K562 (cell line): Measurements from ENCODE around the gene ACAP2. TPM values are rescaled to one million over a fixed set of nuclear protein-coding genes. Genes with fewer than 3 reads are reported as not detected.

Source experiments
- ATAC-seq: fragments of 200-7000 bp; cut with Tn5 transposase; 3 replicates; pipeline ENCODE4 v1.9.1; 2020; ENCODE audit warnings: moderate library complexity
- BruUV-seq: library from RNA; stranded (reverse); fragments of 400-500 nt; replicated peaks from 2 replicates; lab custom pipeline; 2021; lab: Mats Ljungman, UMichigan
- CTCF ChIA-PET: fragments of 300-600 bp; formaldehyde crosslinking; extraction: SDS; loops from one replicate; lab custom pipeline; 2021; ENCODE audit warnings: low intra/inter-chr PET ratio; lab: Yijun Ruan, JAX
- POLR2A ChIA-PET: fragments of 300-600, 350-650 bp; sonication (Branson Sonifier 250); formaldehyde crosslinking; extraction: SDS; loops from one replicate; lab custom pipeline; 2021; ENCODE audit warnings: antibody characterized with exemption, inconsistent platforms; lab: Yijun Ruan, JAX
- DNase-seq, 4 experiments: peaks; one replicate each; pipeline versions ENCODE4 v3.0.0 to v3.0.0-alpha.2; 2011 to 2018; ENCODE audit warnings: low spot score in 3 of 4, mixed read lengths in 3 of 4; ENCODE audit errors: extremely low read depth in 1 of 4
- FAIRE-seq: peaks from 2 replicates; lab custom pipeline; 2011; peaks lifted over from hg19 to GRCh38; lab: Jason Lieb, UNC
- H2AFZ ChIP-seq: 2 replicates; pipeline ENCODE4 v1.6.0; 2011; ENCODE audit warnings: low read depth, low read length, control low read depth, inconsistent platforms
- H3K27ac ChIP-seq: fragments of 200-600 bp; 3 replicates; pipeline ENCODE4 v1.8.0; 2011; ENCODE audit warnings: low read depth, mild to moderate bottlenecking, control low read depth, inconsistent platforms, low read length, moderate library complexity, mixed read lengths; ENCODE audit errors: extremely low read depth
- H3K27me3 ChIP-seq, 2 experiments: fragments of 300-600 bp in 1 of 2; 2 replicates in 1 of 2; 3 replicates in 1 of 2; pipeline versions ENCODE4 v1.6.0 to v1.8.0; 2011; ENCODE audit warnings: inconsistent platforms in 2 of 2, low read length in 2 of 2, mild to moderate bottlenecking in 1 of 2, mixed read lengths in 1 of 2, moderate library complexity in 1 of 2; ENCODE audit not compliant: control insufficient read depth in 2 of 2, insufficient read depth in 2 of 2
- H3K36me3 ChIP-seq: fragments of 300-600 bp; 3 replicates; pipeline ENCODE4 v1.8.0; 2011; ENCODE audit warnings: mild to moderate bottlenecking, low read length, inconsistent platforms; ENCODE audit not compliant: control insufficient read depth, insufficient read depth
- H3K4me1 ChIP-seq, 2 experiments: fragments of 200-600 bp in 1 of 2; replicated peaks in 1 of 2; 2 replicates in 1 of 2; 3 replicates in 1 of 2; pipeline versions ENCODE4 v1.5.1 to v1.8.0; 2011; ENCODE audit warnings: inconsistent platforms in 2 of 2, low read length in 2 of 2, mild to moderate bottlenecking in 1 of 2, mixed read lengths in 1 of 2, moderate library complexity in 1 of 2; ENCODE audit not compliant: control insufficient read depth in 2 of 2, insufficient read depth in 2 of 2
- H3K4me2 ChIP-seq: 2 replicates; pipeline ENCODE4 v1.6.1; 2011; ENCODE audit warnings: low read length, control low read depth, inconsistent platforms, mixed read lengths; ENCODE audit not compliant: insufficient read depth
- H3K4me3 ChIP-seq: fragments of 200-600 bp; sonication (generic), shearing (Covaris generic); 2 replicates; pipeline ENCODE4 v1.5.1; 2016; ENCODE audit warnings: control low read depth, inconsistent platforms
- H3K79me2 ChIP-seq: fragments of 200-600 bp; 3 replicates; pipeline ENCODE4 v1.8.0; 2011; ENCODE audit warnings: low read length, inconsistent platforms; ENCODE audit not compliant: control insufficient read depth, insufficient read depth
- H3K9ac ChIP-seq, 2 experiments: 2 replicates each; pipeline versions ENCODE4 v1.6.0 to v1.6.1; 2011; ENCODE audit warnings: low read depth in 2 of 2, low read length in 2 of 2, control low read depth in 1 of 2, inconsistent platforms in 1 of 2, mild to moderate bottlenecking in 1 of 2, mixed read lengths in 1 of 2; ENCODE audit not compliant: insufficient read depth in 1 of 2
- H3K9me1 ChIP-seq: one replicate; pipeline ENCODE4 v1.6.0; 2011; ENCODE audit warnings: inconsistent platforms, mild to moderate bottlenecking, low read length, moderate library complexity; ENCODE audit not compliant: control insufficient read depth, insufficient read depth
- H3K9me3 ChIP-seq: replicated peaks from 2 replicates; pipeline ENCODE4 v1.5.1; 2011; ENCODE audit warnings: low read depth, low read length, inconsistent platforms; ENCODE audit not compliant: control insufficient read depth, insufficient read depth
- H4K20me1 ChIP-seq: replicated peaks from 2 replicates; pipeline ENCODE4 v1.6.1; 2011; ENCODE audit warnings: low read length, inconsistent platforms, mixed read lengths; ENCODE audit not compliant: control insufficient read depth, insufficient read depth
- ARNT ChIP-seq, 2 experiments: fragments of 450-650 bp; IDR thresholded peaks; 2 replicates each; pipeline ENCODE4 v1.6.1; 2016; ENCODE audit warnings: mild to moderate bottlenecking in 1 of 2
- CBX2 ChIP-seq: fragments of 200-600 bp; sonication (generic); IDR thresholded peaks from one replicate; pipeline ENCODE4 v1.6.1; 2012; ENCODE audit warnings: mild to moderate bottlenecking, low read length, inconsistent platforms; ENCODE audit not compliant: insufficient read depth, poor library complexity, severe bottlenecking
- CC2D1A ChIP-seq: fragments of 450-650 bp; IDR thresholded peaks from 2 replicates; pipeline ENCODE4 v1.6.1; 2017; ENCODE audit warnings: mild to moderate bottlenecking
- DDX20 ChIP-seq: fragments of 450-650 bp; IDR thresholded peaks from 2 replicates; pipeline ENCODE4 v1.6.1; 2016; ENCODE audit warnings: missing genetic modification characterization, low read depth, mild to moderate bottlenecking, missing compliant biosample characterization, moderate library complexity
- NR3C1 ChIP-seq: sonication (generic); formaldehyde crosslinking; IDR thresholded peaks from 2 replicates; pipeline ENCODE4 v1.8.1; 2022; ENCODE audit warnings: missing genetic modification reagents
- SREBF2 ChIP-seq: sonication (generic); formaldehyde crosslinking; IDR thresholded peaks from 2 replicates; pipeline ENCODE4 v1.4.0; 2020; ENCODE audit warnings: mild to moderate bottlenecking, missing genetic modification reagents
- TCFL5 ChIP-seq: fragments of 250-450 bp; sonication (Bioruptor Pico); conservative IDR thresholded peaks from 2 replicates; pipeline ENCODE4 v1.6.1; 2021; ENCODE audit warnings: mild to moderate bottlenecking, moderate library complexity, matching md5 sums
- ZNF778 ChIP-seq: fragments of 450-650 bp; formaldehyde crosslinking; IDR thresholded peaks from 2 replicates; pipeline ENCODE4 v1.4.0; 2020; ENCODE audit warnings: mild to moderate bottlenecking, moderate library complexity
- WGBS: fragments of 100-300 bp; shearing (Covaris generic); methylation state at CpG from one replicate; pipeline ENCODE4 v1.1.6; 2016; ENCODE audit warnings: low coverage, mixed read lengths; ENCODE audit not compliant: insufficient coverage; ENCODE audit errors: missing lambda C conversion rate; 5-methylcytosine and 5-hydroxymethylcytosine counted together
- in situ Hi-C: fragments of 300-500 bp; cut with MboI; formaldehyde crosslinking; loops from 4 replicates; pipeline ENCODE4 v1.15.0; 2018; ENCODE audit warnings: inconsistent platforms, mixed read lengths
- intact Hi-C: fragments of 100-400 bp; cut with micrococcal nuclease; formaldehyde crosslinking; loops from 2 replicates; pipeline ENCODE4 v1.14.2; 2022
- polyA plus RNA-seq, 8 experiments: library from polyadenylated mRNA; depleted of rRNA in 4 of 8; stranded (reverse) in 5 of 8; unstranded in 3 of 8; fragments of >200 nt; fragmentation: Nextera tagmentation in 2 of 8; fragmentation: Illumina TruSeq in 1 of 8; extraction: Ambion mirVana in 2 of 8; extraction: Trizol in 1 of 8; gene quantifications; 2 replicates each; pipeline versions ENCODE4 v1.2.1 to v1.2.3, GENCODE V29; 2011 to 2014; ENCODE audit warnings: inconsistent platforms in 1 of 8, missing spikeins in 1 of 8
- total RNA-seq, 7 experiments: library from RNA; depleted of rRNA in 6 of 7; stranded (reverse); fragments of >200 nt in 6 of 7; fragmentation: Illumina TruSeq in 2 of 7; extraction: Trizol in 2 of 7; gene quantifications; 2 replicates each; pipeline versions ENCODE4 v1.2.1 to v1.2.3, GENCODE V29; 2011 to 2021; ENCODE audit warnings: low replicate concordance in 1 of 7
- TF ChIP-seq, protein P1 (sequence below): sonication (generic); formaldehyde crosslinking; IDR thresholded peaks from 2 replicates; pipeline ENCODE4 v1.8.0; 2022; ENCODE audit warnings: mild to moderate bottlenecking, missing genetic modification reagents
- TF ChIP-seq, protein P2 (sequence below): sonication (generic); formaldehyde crosslinking; IDR thresholded peaks from 2 replicates; pipeline ENCODE4 v1.8.0; 2023; ENCODE audit warnings: mild to moderate bottlenecking, missing genetic modification reagents

Gene ACAP2
- total and polyA plus RNA-seq, 9 of the 15 experiments (the other 6 are each of a cell fraction or from before 2014, with no cell fraction given): 10.6 to 52.7 (median 34.4) TPM

GRCh38 chr3:195227871-195228270, 214.9 kb downstream of the ACAP2 start:
- Histone ChIP-seq H3K4me2 (no peak overlapping the region), H3K79me2 (no peaks in the 10 kb centered on the region), H3K27me3 (no peaks in the 10 kb centered on the region), H3K27ac (no peak overlapping the region), H4K20me1 (no peaks in the 10 kb centered on the region), H3K9me3 (no peaks in the 10 kb centered on the region), H2AFZ (no peak overlapping the region), H3K4me1 (no peaks in the 10 kb centered on the region), H3K36me3 (peaks cover 13% of the 10 kb centered on the region; the same call in 1 of the 3 replicates), H3K9me1 (no peaks in the 10 kb centered on the region), H3K4me3 (no peak overlapping the region), H3K9ac (no peak overlapping the region)
- FAIRE-seq (no peak), ATAC-seq (no peak), DNase-seq (no peak)
- intact Hi-C loops: no loop called here
- CTCF ChIA-PET: interaction anchor here (0.6 kb wide), 1 partner anchor 223 kb away, joined by 4 read pairs; no protein-coding TSS in a partner anchor
- WGBS: 89% methylated on average over 5 of the region's 6 CpGs
- no peak for TF ChIP-seq CBX2
- TF ChIP-seq TCFL5 (CRISPR knock-in tag): no peak
- TF ChIP-seq, protein P1, sequence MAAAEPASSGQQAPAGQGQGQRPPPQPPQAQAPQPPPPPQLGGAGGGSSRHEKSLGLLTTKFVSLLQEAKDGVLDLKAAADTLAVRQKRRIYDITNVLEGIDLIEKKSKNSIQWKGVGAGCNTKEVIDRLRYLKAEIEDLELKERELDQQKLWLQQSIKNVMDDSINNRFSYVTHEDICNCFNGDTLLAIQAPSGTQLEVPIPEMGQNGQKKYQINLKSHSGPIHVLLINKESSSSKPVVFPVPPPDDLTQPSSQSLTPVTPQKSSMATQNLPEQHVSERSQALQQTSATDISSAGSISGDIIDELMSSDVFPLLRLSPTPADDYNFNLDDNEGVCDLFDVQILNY (CRISPR knock-in tag): no peak
- no peak for TF ChIP-seq CC2D1A
- no peak for TF ChIP-seq ZNF778 (CRISPR knock-in tag)
- no peak for TF ChIP-seq NR3C1
- no peak for TF ChIP-seq SREBF2 (CRISPR knock-in tag)
- TF ChIP-seq, protein P2, sequence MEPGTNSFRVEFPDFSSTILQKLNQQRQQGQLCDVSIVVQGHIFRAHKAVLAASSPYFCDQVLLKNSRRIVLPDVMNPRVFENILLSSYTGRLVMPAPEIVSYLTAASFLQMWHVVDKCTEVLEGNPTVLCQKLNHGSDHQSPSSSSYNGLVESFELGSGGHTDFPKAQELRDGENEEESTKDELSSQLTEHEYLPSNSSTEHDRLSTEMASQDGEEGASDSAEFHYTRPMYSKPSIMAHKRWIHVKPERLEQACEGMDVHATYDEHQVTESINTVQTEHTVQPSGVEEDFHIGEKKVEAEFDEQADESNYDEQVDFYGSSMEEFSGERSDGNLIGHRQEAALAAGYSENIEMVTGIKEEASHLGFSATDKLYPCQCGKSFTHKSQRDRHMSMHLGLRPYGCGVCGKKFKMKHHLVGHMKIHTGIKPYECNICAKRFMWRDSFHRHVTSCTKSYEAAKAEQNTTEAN: no peak
- TF ChIP-seq DDX20 (tag): no peak
- TF ChIP-seq ARNT (IDR thresholded peaks at IDR 0.05): no peak
- BruUV-seq: no TSS peak
- POLR2A ChIA-PET: interaction anchor here (1.1 to 1.2 kb wide), 2 partner anchors 17 to 18 kb away, joined by 3 read pairs; no protein-coding TSS in a partner anchor
- in situ Hi-C loops: no loop called here
